Superior temporal gyrus (tissue), 1 donor: ENCODE data around the gene ZBTB5.

Experiments
- DNase-seq: peaks from one replicate; pipeline ENCODE4 v3.0.0-alpha.2; 2016; ENCODE audit errors: extremely low spot score

Gene ZBTB5

GRCh38 chr9:37424204-37424685, 41.0 kb downstream of the ZBTB5 start:
- DNase-seq: no peak

DNA sequence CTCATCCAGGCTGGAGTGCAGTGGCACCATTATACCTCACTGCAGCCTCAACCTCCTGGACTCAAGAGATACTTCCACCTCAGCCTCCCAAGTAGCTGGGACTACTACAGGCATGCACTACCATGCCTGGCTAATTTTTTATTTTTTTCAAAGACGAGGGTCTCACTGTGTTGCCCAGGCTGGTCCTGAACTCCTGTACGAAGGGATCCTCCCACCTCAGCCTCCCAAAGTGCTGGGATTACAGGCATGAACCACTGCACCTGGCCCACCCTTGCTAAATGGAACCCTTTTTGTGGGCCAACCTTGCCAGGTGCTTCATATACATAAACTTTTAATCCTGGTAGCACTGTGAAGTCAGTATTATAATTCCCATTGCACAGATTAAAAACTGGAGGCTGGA, 41.7 kb downstream of the ZBTB5 start:
- no peak for DNase-seq

DNA sequence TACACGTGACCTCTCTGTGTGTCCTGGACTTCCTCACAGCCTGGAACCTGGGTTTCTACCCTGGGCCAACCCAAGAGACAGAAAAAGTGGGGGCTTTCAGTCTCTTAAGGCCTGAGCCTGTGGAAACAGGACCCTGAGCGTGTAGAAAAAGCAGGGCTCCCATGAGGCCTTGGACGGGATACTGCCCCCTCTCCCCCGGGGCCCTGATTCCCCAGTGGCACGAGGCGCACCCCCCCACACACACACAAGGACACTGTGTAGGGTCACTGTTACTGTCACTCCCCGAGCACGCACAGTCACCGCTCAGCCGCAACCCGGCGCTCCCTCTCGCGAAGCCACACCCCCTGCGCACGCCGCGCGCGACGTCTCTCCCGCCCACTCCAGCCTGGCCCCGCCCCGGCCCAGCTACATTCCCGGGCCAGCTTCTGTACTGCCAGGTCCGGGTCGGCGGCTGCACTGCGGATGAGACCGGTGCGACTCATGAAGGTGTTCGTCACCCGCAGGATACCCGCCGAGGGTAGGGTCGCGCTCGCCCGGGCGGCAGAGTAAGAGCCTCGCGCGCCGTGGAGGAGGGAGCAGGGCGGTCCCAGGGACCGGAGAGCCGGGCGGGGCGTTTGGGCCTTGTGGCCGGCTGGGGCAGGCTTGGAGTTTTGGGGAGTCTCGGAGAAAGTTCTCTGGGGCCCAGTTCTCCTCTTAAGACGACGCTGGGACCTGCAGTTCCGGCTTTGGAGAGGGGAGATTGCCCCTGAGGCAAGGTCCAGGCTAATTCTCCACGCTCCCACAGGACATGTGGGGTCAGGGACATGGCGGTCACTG, 42.8 kb downstream of the ZBTB5 start, which contains the start of gene GRHPR:
Gene GRHPR (plus strand): TSS at position 408 of the 816 bp plus-strand sequence. CDS start 55 bp downstream, at position 463.
- DNase-seq: peak; percentile 93

DNA sequence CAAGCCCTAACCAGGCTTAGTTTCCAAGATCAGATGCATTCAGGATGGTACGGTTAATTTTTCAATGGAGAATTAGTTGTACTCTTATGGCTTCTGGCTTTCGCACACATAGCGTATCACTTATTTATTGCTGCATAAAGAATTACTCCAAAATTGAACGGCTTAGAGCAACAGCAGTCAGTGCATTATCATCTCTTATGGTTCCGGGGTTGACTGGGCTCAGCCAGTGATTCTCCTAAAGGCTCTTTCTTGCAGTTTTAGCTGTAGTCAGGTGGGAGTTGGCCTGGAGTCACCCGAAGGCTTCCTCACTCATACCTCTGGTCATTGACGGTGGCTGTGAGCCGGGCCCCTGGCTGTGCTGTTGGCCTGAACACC, 43.3 kb downstream of the ZBTB5 start:
- DNase-seq: peak; percentile 60

DNA sequence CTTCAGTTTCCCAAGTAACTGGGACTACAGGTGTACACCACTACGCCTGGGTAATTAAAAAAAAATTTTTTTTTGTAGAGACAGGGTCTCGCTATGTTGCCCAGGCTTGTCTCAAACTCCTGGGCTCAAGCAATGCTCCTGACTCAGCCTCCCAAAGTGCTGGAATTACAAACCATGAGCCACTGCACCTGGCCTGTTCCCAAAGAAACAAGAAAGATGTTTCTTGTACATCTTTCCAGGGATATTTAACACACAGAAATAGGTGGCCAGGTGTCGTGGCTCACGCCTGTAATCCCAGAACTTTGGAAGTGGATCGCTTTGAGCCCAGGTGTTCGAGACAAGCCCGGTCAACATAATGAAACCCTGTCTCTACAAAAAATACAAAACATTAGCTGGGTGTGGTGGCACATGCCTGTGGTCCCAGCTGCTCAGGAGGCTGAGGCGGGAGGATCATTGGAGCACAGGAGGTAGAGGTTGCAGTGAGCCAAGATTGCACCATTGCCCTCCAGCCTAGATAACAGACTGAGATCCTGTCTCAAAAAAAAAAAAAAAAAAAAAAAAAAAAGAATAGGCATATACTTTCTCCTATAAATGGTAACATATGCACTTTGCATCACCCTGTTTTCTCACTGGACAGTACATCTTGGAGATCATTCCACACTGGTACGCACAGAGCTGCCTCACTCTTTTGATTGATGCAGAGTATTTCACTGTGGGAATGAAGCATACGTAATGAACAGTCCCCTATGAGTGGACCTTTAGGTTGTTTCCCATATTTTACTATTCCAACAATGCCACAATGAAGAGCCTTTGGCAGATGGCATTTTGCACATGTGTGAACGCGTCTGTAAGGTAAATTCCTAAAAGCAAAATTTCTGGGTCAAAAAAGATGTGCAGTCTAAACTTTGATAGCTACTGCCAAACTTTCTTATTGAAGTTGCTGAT, 44.7 kb downstream of the ZBTB5 start:
- no peak for DNase-seq

DNA sequence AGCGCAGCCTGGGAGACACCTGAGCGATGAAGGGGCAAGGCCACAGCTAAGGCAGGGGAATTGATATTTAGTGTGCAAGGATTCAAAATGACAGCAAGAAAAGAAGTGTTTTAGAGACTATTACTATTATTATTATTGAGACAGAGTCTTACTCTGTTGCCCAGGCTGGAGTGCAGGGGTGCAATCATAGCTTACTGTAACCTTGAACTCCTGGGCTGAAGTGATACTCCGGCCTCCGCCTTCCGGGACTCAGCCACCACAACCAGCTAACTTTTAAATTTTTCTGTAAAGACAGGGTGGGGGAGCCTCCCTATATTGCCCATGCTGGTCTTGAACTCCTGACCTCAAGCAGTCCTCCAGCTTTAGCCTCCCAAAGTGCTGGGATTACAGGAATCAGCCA, 46.0 kb downstream of the ZBTB5 start:
- DNase-seq: no peak

DNA sequence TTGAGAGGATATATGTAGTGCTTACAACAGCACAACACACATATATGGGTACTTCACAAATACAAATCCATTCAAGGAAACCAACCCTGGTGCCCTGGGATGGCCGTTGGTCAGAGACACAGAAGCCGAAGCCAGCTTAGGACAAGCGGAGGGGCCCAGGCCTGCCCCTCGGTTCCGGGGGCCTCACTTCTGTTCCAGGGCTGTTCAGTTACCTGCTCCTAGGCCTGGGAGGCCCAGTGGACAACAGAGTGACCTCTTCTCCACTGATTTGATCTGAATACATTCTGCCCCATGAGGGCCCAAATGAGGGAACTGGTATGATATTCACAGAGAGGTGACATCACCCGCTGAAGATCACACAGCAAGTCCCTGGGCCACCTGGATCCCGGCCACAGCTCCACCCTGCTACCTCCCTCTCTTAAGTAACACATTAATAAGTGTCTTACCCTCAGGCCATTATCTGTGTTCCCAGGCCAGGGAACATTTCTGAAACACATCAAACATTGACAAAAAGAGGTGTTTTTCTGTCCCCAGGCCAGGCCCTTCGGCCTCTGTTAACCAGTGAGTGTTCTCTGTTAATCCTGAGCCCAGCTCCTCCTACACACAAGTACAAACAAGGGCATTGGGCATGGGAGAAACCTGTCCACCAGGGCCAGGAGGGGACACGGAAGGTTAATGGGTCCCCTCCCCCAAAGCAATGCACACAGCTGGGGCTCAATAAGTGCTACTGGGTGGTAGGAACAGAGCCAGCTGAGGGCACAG, 47.2 kb downstream of the ZBTB5 start:
- DNase-seq: no peak

GRCh38 chr9:37417252-37417803, 47.9 kb downstream of the ZBTB5 start:
- no peak for DNase-seq

- DNase-seq: peak; percentile 93
Measured at GRCh38 chr9:37415011-37415719, 50.1 kb downstream of the ZBTB5 start.

- no peak for DNase-seq
Measured at GRCh38 chr9:37414503-37414943, 50.7 kb downstream of the ZBTB5 start.

GRCh38 chr9:37413311-37413710, 51.9 kb downstream of the ZBTB5 start:
- DNase-seq: no peak

- DNase-seq: no peak
Measured at GRCh38 chr9:37412431-37413151, 52.7 kb downstream of the ZBTB5 start.

DNA sequence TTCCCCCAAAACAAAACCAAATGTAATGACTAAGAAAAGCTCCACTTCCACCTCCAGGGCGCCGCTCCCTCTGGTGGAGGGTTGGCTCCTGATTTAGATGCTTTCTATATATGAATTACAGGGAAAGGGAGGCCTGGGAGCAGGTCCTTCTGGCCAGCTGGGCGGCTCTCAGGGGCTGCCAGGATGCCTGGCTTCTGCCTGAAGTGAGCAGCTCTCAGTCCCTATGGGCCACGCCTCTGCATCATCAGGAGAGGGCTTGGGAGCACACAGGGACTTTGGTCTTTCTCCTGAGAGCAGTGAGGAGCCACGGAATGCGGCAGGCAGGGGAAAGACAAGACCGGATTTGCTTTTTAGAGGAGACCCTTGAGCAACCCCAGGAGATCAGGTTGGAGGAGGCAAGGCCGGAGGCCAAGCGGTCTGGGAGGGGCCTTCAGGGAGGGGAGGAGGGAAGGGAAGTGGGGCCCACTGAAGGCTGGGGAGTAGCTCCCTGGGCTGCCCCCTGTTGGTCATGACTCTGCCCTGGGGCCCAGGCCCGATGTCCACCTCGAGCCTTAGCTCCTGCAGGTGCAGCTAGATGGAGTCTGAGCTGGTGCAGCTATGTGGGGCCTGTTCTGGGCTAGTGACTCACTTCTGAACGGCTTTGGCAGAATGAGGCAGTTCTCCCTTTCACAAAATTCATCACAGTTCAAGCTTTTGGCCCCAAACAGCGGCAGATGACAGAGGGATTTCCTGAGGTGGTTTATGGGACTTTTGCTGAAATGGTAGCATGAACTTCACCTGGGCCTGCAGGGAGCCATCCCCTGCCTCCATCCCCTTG, 54.1 kb downstream of the ZBTB5 start:
- no peak for DNase-seq

GRCh38 chr9:37410354-37410861, 54.8 kb downstream of the ZBTB5 start:
- no peak for DNase-seq

DNA sequence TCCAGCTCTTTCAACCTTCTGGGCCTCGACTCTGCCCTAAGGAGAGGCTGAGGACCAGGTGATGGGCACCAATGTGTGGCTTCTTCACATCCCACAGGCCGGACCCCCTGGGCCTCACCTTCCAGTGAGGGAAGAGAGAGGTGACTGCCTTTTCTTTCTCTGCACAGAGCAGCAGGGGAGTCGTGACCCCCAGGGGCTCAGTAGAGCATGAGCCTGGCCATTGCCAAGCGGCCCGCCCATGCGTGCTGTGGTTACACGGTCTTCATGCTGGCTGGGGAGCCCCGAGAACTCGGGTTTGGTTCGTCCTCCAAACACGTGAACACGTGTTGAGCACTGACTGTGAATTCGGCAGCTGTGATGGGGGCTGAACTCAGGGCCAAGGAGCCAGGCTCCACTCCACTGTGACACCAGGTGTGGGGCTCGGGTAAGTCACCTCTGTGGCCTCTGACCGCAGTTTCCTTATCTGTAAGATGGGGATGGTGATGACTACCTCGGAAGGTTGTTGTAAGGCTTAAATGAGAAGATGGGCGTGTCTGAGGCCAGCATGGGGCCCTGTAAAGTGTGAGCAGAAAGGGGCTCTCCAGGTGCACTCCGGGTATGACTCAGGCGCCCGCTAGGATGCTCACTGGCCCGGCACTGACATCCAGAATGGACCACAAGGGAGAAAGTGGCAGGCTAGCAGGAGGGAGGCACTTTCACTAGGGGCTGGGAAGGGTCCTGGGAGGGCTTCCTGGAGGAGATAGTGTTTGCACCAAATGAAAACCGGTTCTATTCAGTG, 56.1 kb downstream of the ZBTB5 start:
- DNase-seq: no peak

- no peak for DNase-seq
Measured at GRCh38 chr9:37407468-37407867, 57.8 kb downstream of the ZBTB5 start.

- DNase-seq: no peak
Measured at GRCh38 chr9:37406603-37407401, 58.4 kb downstream of the ZBTB5 start.
